Ovary (tissue), 3 donors: ENCODE results near the gene MAPK14.

Experiments
- EP300 ChIP-seq: sonication (generic); formaldehyde crosslinking; IDR thresholded peaks from one replicate; pipeline ENCODE4 v1.6.1; 2017; ENCODE audit warnings: antibody characterized with exemption
- POLR2A ChIP-seq: fragments of 450-650 bp; IDR thresholded peaks from one replicate; pipeline ENCODE4 v1.6.1; 2017; ENCODE audit warnings: antibody characterized with exemption, mild to moderate bottlenecking, moderate library complexity
- TF ChIP-seq, protein P1 (sequence below), 3 donors: fragments of 450-650 bp in 2 of 3; fragments of 200-600 bp in 1 of 3; IDR thresholded peaks; one replicate each; pipeline versions ENCODE4 v1.5.1 to v1.8.0; 2016 to 2022; ENCODE audit warnings: antibody characterized with exemption in 3 of 3, mild to moderate bottlenecking in 1 of 3
- donor health status: DM: no; HTN: no; CAD: no.

DNA sequence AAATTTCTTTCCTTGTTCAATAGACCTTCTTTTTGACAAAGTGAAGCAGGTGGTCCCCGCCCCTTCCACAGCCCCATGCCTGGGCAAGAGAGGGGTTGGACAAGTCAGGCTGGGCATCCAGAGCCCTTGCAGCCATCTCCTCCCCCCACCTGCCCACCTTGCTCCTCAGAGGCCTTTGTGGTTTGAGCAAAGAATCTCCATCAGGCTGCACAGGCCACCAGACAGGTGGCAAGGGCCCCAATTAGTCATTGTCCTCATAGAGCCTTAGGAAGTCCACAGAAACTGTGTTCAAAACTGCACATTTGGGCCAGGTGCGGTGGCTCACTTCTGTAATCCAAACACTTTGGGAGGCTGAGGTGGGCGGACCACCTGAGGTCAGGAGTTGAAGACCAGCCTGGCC is 101.2 kb downstream of the MAPK14 start:
- TF ChIP-seq, protein P1, sequence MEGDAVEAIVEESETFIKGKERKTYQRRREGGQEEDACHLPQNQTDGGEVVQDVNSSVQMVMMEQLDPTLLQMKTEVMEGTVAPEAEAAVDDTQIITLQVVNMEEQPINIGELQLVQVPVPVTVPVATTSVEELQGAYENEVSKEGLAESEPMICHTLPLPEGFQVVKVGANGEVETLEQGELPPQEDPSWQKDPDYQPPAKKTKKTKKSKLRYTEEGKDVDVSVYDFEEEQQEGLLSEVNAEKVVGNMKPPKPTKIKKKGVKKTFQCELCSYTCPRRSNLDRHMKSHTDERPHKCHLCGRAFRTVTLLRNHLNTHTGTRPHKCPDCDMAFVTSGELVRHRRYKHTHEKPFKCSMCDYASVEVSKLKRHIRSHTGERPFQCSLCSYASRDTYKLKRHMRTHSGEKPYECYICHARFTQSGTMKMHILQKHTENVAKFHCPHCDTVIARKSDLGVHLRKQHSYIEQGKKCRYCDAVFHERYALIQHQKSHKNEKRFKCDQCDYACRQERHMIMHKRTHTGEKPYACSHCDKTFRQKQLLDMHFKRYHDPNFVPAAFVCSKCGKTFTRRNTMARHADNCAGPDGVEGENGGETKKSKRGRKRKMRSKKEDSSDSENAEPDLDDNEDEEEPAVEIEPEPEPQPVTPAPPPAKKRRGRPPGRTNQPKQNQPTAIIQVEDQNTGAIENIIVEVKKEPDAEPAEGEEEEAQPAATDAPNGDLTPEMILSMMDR (IDR thresholded peaks at IDR 0.05), result no peak
- TF ChIP-seq POLR2A (no peak), EP300 (no peak)
